GM12878 (cell line): ENCODE data around the gene PPFIBP1.

Experiments
- CHD2 ChIP-seq: IDR thresholded peaks from 2 replicates; pipeline ENCODE4 v1.6.1; 2011; ENCODE audit warnings: low read depth, low read length, improper control_type of control experiment, borderline replicate concordance
- EGR1 ChIP-seq, 2 experiments: IDR thresholded peaks; 1 replicate in 1 of 2; 2 replicates in 1 of 2; pipeline ENCODE4 v1.6.1; 2011 to 2012; ENCODE audit warnings: low read depth in 2 of 2, low read length in 2 of 2, borderline replicate concordance in 1 of 2, mild to moderate bottlenecking in 1 of 2, moderate library complexity in 1 of 2
- EP300 ChIP-seq, 2 experiments: fragments of 150-350 bp in 1 of 2; IDR thresholded peaks; 2 replicates each; pipeline ENCODE4 v1.6.1; 2011 to 2012; ENCODE audit warnings: low read depth in 2 of 2, low read length in 2 of 2, borderline replicate concordance in 1 of 2, improper control_type of control experiment in 1 of 2, inconsistent platforms in 1 of 2; ENCODE audit not compliant: control insufficient read depth in 1 of 2
- SIX5 ChIP-seq: IDR thresholded peaks from 2 replicates; pipeline ENCODE4 v1.6.1; 2011; ENCODE audit warnings: mild to moderate bottlenecking, low read depth, low read length, moderate library complexity; ENCODE audit not compliant: severe bottlenecking
- SP1 ChIP-seq: IDR thresholded peaks from one replicate; pipeline ENCODE4 v1.6.1; 2011; ENCODE audit warnings: low read depth, low read length
- TAF1 ChIP-seq: IDR thresholded peaks from 2 replicates; pipeline ENCODE4 v1.6.1; 2011; ENCODE audit warnings: mild to moderate bottlenecking, low read depth, low read length, borderline replicate concordance
- TF ChIP-seq, protein P1 (sequence below), 3 experiments: IDR thresholded peaks in 2 of 3; conservative IDR thresholded peaks in 1 of 3; 2 replicates each; pipeline ENCODE4 v1.5.1; 2011; ENCODE audit warnings: low read depth in 3 of 3, low read length in 3 of 3, mild to moderate bottlenecking in 3 of 3, control low read depth in 2 of 3, moderate library complexity in 2 of 3, inconsistent platforms in 1 of 3, mixed read lengths in 1 of 3; ENCODE audit not compliant: control insufficient read depth in 2 of 3, insufficient read depth in 1 of 3; ENCODE audit errors: extremely low read depth in 1 of 3
- TF ChIP-seq, protein P2 (sequence below): IDR thresholded peaks from 2 replicates; pipeline ENCODE4 v1.6.1; 2011; ENCODE audit warnings: mild to moderate bottlenecking, low read depth, low read length, moderate library complexity; ENCODE audit not compliant: insufficient replicate concordance

DNA sequence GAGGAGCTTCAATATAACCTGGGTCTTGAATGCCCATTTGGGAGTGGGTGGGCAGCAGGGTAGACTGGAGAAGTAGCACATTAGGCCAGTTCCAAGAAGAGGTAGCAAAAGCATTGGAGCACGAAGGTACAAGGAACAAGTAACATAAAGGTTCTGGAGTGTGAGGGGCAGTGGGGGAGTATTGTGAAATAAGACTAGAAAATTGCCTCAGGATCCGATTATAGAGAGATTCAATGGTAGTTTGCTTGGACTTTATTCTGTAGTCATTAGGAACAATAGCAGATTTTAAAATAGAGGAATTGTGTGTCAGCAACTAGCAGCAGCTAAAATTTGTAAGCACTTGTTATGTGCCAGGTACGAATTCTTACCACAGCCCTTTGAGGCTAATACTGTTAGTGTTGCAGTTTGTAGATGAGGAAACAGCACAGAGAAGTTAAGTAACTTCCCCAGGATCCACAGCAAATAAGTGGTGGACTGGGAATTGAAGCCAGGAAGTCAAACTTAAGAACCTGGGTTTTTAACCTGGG lies 61.8 kb downstream of the PPFIBP1 start:
- TF ChIP-seq EP300 (IDR thresholded peaks at IDR 0.05; ENCODE audit: borderline replicate concordance in 1 of 2, control insufficient read depth in 1 of 2, low read depth in 2 of 2, low read length in 2 of 2) (no peak), SP1 (no peak), EGR1 (IDR thresholded peaks at IDR 0.05; ENCODE audit: borderline replicate concordance in 1 of 2, low read depth in 2 of 2, low read length in 2 of 2) (no peak), CHD2 (no peak), SIX5 (no peak), TAF1 (no peak)
- TF ChIP-seq, protein P1, sequence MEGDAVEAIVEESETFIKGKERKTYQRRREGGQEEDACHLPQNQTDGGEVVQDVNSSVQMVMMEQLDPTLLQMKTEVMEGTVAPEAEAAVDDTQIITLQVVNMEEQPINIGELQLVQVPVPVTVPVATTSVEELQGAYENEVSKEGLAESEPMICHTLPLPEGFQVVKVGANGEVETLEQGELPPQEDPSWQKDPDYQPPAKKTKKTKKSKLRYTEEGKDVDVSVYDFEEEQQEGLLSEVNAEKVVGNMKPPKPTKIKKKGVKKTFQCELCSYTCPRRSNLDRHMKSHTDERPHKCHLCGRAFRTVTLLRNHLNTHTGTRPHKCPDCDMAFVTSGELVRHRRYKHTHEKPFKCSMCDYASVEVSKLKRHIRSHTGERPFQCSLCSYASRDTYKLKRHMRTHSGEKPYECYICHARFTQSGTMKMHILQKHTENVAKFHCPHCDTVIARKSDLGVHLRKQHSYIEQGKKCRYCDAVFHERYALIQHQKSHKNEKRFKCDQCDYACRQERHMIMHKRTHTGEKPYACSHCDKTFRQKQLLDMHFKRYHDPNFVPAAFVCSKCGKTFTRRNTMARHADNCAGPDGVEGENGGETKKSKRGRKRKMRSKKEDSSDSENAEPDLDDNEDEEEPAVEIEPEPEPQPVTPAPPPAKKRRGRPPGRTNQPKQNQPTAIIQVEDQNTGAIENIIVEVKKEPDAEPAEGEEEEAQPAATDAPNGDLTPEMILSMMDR (IDR thresholded peaks at IDR 0.05 in 2 of 3, conservative IDR thresholded peaks at IDR 0.05 in 1 of 3; ENCODE audit: control insufficient read depth in 2 of 3, extremely low read depth in 1 of 3, insufficient read depth in 1 of 3, low read depth in 3 of 3, low read length in 3 of 3) = no peak
- TF ChIP-seq, protein P2, sequence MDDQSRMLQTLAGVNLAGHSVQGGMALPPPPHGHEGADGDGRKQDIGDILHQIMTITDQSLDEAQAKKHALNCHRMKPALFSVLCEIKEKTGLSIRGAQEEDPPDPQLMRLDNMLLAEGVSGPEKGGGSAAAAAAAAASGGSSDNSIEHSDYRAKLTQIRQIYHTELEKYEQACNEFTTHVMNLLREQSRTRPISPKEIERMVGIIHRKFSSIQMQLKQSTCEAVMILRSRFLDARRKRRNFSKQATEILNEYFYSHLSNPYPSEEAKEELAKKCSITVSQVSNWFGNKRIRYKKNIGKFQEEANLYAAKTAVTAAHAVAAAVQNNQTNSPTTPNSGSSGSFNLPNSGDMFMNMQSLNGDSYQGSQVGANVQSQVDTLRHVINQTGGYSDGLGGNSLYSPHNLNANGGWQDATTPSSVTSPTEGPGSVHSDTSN = no peak
